Ascending aorta (tissue), 2 donors: ENCODE data around the gene XPO6. TPM values are rescaled to one million over a fixed set of nuclear protein-coding genes. Genes with fewer than 3 reads are reported as not detected.

Experiments
- DNase-seq, 2 donors: peaks; one replicate each; pipeline ENCODE4 v3.0.0-alpha.2; 2019; ENCODE audit warnings: low spot score in 2 of 2
- H3K27ac ChIP-seq, 2 donors: fragments of 200-600 bp; sonication (generic); one replicate each; pipeline ENCODE4 v1.5.1; 2016 to 2017; ENCODE audit warnings: mild to moderate bottlenecking in 1 of 2
- H3K27me3 ChIP-seq: fragments of 200-600 bp; sonication (generic); one replicate; pipeline ENCODE4 v1.5.1; 2017
- H3K36me3 ChIP-seq, 2 donors: fragments of 200-600 bp; sonication (generic); one replicate each; pipeline ENCODE4 v1.5.1; 2016
- H3K4me1 ChIP-seq, 2 donors: fragments of 200-600 bp; sonication (generic); one replicate each; pipeline ENCODE4 v1.5.1; 2016 to 2017; ENCODE audit warnings: mild to moderate bottlenecking in 1 of 2
- H3K4me3 ChIP-seq, 2 donors: fragments of 200-600 bp; sonication (generic); one replicate each; pipeline ENCODE4 v1.5.1; 2016 to 2017; ENCODE audit warnings: mild to moderate bottlenecking in 1 of 2
- H3K9me3 ChIP-seq, 2 donors: fragments of 200-600 bp; sonication (generic); one replicate each; pipeline ENCODE4 v1.5.1; 2016
- CTCF ChIP-seq, 3 experiments: fragments of 200-600 bp in 2 of 3; fragments of 450-650 bp in 1 of 3; sonication (generic) in 2 of 3; IDR thresholded peaks; one replicate each; pipeline ENCODE4 v1.5.1; 2016 to 2019; ENCODE audit warnings: antibody characterized with exemption in 3 of 3, mild to moderate bottlenecking in 1 of 3, moderate library complexity in 1 of 3
- intact Hi-C: fragments of 100-400 bp; cut with DNase I; formaldehyde crosslinking; loops from one replicate; pipeline ENCODE4 v1.15.1; 2023
- total RNA-seq: library from RNA; depleted of rRNA; stranded (reverse); fragments of >200 nt; gene quantifications from one replicate; pipeline ENCODE4 v1.1.0, GENCODE V29; 2016

Gene XPO6
- total RNA-seq, 1 donor from 2014 or later, result 180 TPM

GRCh38 chr16:28208131-28208530 lies 3.6 kb downstream of the XPO6 start:
- Histone ChIP-seq H3K27ac (no peak overlapping the region), H3K9me3 (no peaks in the 10 kb centered on the region), H3K36me3 (peaks cover 1 to 26% of the 10 kb centered on the region in 2 donors), H3K4me3 (no peak overlapping the region), H3K27me3 (no peaks in the 10 kb centered on the region), H3K4me1 (peaks cover 0 to 11% of the 10 kb centered on the region in 2 donors)
- TF ChIP-seq CTCF (IDR thresholded peaks at IDR 0.05), result no peak
- intact Hi-C loops, result no loop called here
- DNase-seq, result no peak

GRCh38 chr16:28207399-28207798 lies 4.4 kb downstream of the XPO6 start:
- intact Hi-C loops, result no loop called here
- no peaks in the 10 kb centered on the region for H3K27me3 ChIP-seq
- no peak overlapping the region for H3K27ac ChIP-seq
- H3K36me3 ChIP-seq, result peaks cover 7 to 30% of the 10 kb centered on the region in 2 donors
- no peaks in the 10 kb centered on the region for H3K9me3 ChIP-seq
- no peak for DNase-seq
- TF ChIP-seq CTCF (IDR thresholded peaks at IDR 0.05), result no peak
- no peak overlapping the region for H3K4me3 ChIP-seq
- H3K4me1 ChIP-seq, result peaks cover 0 to 7% of the 10 kb centered on the region in 2 donors

- intact Hi-C loops, result no loop called here
- no peak for TF ChIP-seq CTCF (IDR thresholded peaks at IDR 0.05)
Observed at GRCh38 chr16:28205974-28206373, 5.8 kb downstream of the XPO6 start.

GRCh38 chr16:28205117-28205899 lies 6.5 kb downstream of the XPO6 start:
- no peak overlapping the region for H3K4me3 ChIP-seq
- H3K27me3 ChIP-seq, result no peaks in the 10 kb centered on the region
- H3K27ac ChIP-seq, result no peak overlapping the region
- no peak for TF ChIP-seq CTCF (IDR thresholded peaks at IDR 0.05)
- H3K9me3 ChIP-seq, result no peaks in the 10 kb centered on the region
- no peak for DNase-seq
- intact Hi-C loops, result no loop called here
- H3K4me1 ChIP-seq, result peaks cover 0 to 2% of the 10 kb centered on the region in 2 donors
- peaks cover 7 to 45% of the 10 kb centered on the region in 2 donors for H3K36me3 ChIP-seq

More at GRCh38 chr16:28205974-28206373, 5.8 kb downstream of the XPO6 start:
- no peak for DNase-seq
- Histone ChIP-seq H3K4me1 (peaks cover 0 to 5% of the 10 kb centered on the region in 2 donors), H3K36me3 (peaks cover 7 to 45% of the 10 kb centered on the region in 2 donors), H3K4me3 (no peak overlapping the region), H3K27ac (no peak overlapping the region), H3K9me3 (no peaks in the 10 kb centered on the region), H3K27me3 (no peaks in the 10 kb centered on the region)

GRCh38 chr16:28204622-28205021 lies 7.1 kb downstream of the XPO6 start:
- H3K27me3 ChIP-seq, result no peaks in the 10 kb centered on the region
- DNase-seq, result no peak
- H3K27ac ChIP-seq, result no peak overlapping the region
- peaks cover 7 to 45% of the 10 kb centered on the region in 2 donors for H3K36me3 ChIP-seq
- no peak overlapping the region for H3K4me3 ChIP-seq
- no peaks in the 10 kb centered on the region for H3K9me3 ChIP-seq
- no peaks in the 10 kb centered on the region for H3K4me1 ChIP-seq
- no peak for TF ChIP-seq CTCF (IDR thresholded peaks at IDR 0.05)
- intact Hi-C loops, result no loop called here
